Globus pallidus (tissue), 1 donor: ENCODE results near the gene C5.
A peak's percentile ranks its signal among the peaks of the same experiment; 100 is the strongest.
"Not testable (repeated sequence)": the region's sequence is repeated elsewhere in the genome, so short reads cannot be mapped to it uniquely, and the experiment has no call there.

Experiments
- DNase-seq: peaks from one replicate; pipeline ENCODE4 v3.0.0-alpha.2; 2015; ENCODE audit warnings: low spot score

C5 gene

GRCh38 chr9:121050128-121050988 lies at the start of gene C5:
TSS of gene C5 (minus strand) at chr9:121050275. CDS start at chr9:121050246, 29 bp downstream.
- DNase-seq = no peak

- DNase-seq = no peak
Measured at GRCh38 chr9:121098567-121099198, 48.6 kb upstream of the C5 start.

- no peak for DNase-seq
Measured at GRCh38 chr9:121095057-121095456, 45.0 kb upstream of the C5 start.

- DNase-seq = not testable (repeated sequence)
Measured at GRCh38 chr9:121090743-121091142, 40.7 kb upstream of the C5 start.

GRCh38 chr9:121088576-121088975 lies 38.5 kb upstream of the C5 start:
- DNase-seq = no peak

- no peak for DNase-seq
Measured at GRCh38 chr9:121085661-121086060, 35.6 kb upstream of the C5 start.

GRCh38 chr9:121082075-121082474 lies 32.0 kb upstream of the C5 start:
- DNase-seq = no peak

GRCh38 chr9:121075251-121076036 lies 25.4 kb upstream of the C5 start:
- no peak for DNase-seq

GRCh38 chr9:121074370-121075250 lies 24.5 kb upstream of the C5 start, which contains the start of gene CNTRL:
TSS of gene CNTRL (plus strand) at chr9:121074955. CDS start at chr9:121088327, 13,372 bp downstream.
- peak; percentile 82 for DNase-seq

- DNase-seq = no peak
Measured at GRCh38 chr9:121073038-121073437, 23.0 kb upstream of the C5 start.

- DNase-seq = no peak
Measured at GRCh38 chr9:121071756-121072421, 21.8 kb upstream of the C5 start.

- no peak for DNase-seq
Measured at GRCh38 chr9:121071370-121071755, 21.3 kb upstream of the C5 start.

- no peak for DNase-seq
Measured at GRCh38 chr9:121069396-121069795, 19.3 kb upstream of the C5 start.

- no peak for DNase-seq
Measured at GRCh38 chr9:121067640-121068039, 17.6 kb upstream of the C5 start.

GRCh38 chr9:121066850-121067249 lies 16.8 kb upstream of the C5 start:
- no peak for DNase-seq

- peak; percentile 52 for DNase-seq
Measured at GRCh38 chr9:121059998-121060636, 10.0 kb upstream of the C5 start.

- DNase-seq = no peak
Measured at GRCh38 chr9:121059513-121059912, 9.4 kb upstream of the C5 start.

GRCh38 chr9:121057821-121058220 lies 7.7 kb upstream of the C5 start:
- DNase-seq = no peak

GRCh38 chr9:121055642-121056143 lies 5.6 kb upstream of the C5 start:
- no peak for DNase-seq

GRCh38 chr9:121053544-121053943 lies 3.5 kb upstream of the C5 start:
- DNase-seq = no peak
